Stimulated activated CD4-positive, alpha-beta T cell treated with anti-CD3 and anti-CD28 coated beads, Interleukin-15, amount 100 ng/mL, for 24 hours (primary cell): ENCODE results near the gene MYH11.
"Not testable (repeated sequence)": the region's sequence is repeated elsewhere in the genome, so short reads cannot be mapped to it uniquely, and the experiment has no call there.

Experiments
- DNase-seq: peaks from one replicate; pipeline ENCODE4 v3.0.0-alpha.2; 2020

Gene MYH11

GRCh38 chr16:15874745-15875314, 18.0 kb upstream of the MYH11 start:
- peak; percentile 12 for DNase-seq

DNA sequence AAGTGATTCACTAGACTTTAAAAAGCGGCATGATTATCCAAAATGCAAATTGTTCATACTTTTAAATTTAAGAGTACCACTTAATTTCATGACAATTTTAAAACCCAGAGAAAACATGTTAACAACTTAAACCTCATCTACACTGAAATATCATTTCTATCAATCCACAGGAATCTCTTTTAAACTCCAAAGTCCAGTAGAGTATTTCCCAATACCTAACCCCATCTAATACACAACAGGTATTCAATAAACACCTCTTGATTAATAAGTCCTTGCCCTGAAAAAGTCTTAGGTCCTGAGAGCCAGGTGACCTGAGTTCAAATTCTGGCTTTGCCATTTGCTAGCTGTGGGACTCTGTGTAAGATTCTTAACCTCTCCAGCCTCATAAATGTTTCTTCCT, 16.9 kb upstream of the MYH11 start:
- DNase-seq: no peak

DNA sequence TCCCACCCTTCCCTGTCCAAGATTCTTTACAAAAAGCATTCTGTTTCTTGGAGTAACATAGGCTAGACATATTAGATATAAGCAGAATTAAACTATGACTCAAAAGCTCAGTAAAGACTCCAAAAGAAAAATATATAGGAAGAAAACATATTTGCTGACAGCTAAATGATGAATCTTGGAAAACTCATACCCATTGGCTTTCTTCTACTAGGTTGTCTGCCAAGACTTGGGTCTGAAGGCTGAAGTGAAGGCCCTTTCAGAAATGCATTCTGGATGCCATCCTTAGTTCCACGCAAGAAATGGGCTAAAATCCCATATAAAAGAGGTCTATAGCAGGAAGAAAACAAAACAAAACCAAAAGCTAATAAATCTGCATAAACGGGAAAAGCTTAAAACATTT, 16.5 kb upstream of the MYH11 start:
- DNase-seq: no peak

GRCh38 chr16:15870011-15870410, 13.2 kb upstream of the MYH11 start:
- no peak for DNase-seq

DNA sequence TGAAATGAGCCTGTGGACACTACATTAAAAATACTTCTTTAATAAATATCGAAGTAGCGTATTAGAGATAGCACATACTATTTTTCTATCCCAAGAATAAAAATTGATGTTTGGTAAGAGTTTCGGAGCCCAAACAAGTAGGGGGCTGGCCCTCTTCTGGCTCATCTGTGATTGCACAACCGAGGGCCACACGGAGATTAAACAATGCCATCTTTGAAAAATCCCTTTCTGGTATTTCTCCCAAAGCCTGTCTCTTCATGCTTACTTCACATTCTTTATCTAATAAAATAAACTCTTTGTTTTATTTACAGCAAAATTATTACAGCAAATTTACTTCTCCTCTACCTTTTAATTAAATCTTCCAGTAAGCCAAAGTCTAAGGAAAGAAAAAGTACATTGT, 9.6 kb upstream of the MYH11 start:
- DNase-seq: no peak

- DNase-seq: no peak
Measured at GRCh38 chr16:15865742-15866141, 8.9 kb upstream of the MYH11 start.

DNA sequence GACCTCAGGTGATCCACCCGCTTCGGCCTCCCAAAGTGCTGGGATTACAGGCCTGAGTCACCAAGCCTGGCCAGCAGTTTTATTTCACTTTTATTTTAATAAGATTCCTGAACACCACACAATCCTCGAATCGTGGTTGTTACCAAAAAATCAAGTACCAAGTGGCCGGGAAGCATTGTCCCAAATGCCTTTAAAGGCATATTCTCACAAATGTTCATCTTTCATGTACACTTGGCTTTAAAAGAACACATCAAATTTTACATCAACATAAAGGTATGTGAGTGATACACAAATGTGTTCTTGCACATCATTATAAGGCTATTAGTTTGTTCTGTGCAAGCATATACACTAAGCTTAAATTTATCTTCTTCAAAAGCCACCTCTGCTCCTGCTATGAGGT, 8.1 kb upstream of the MYH11 start:
- DNase-seq: no peak

DNA sequence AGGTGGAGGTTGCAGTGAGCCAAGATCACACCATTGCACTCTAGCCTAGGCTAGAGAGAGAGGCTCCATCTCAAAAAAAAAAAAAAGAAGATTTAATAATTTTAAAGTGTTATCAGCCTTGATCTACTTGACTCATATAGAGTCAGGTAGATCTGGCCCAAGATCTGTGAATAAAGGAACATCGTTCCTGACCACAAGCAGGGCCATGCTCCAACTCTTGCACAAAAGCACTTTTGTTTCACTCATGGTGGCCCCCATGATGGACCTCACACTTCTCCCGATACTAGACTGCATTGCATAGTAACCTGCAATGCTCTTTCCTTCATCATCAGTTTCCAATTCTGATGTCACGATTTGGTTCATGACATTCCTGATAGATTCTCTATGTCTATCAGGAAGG, 5.2 kb upstream of the MYH11 start:
- no peak for DNase-seq

GRCh38 chr16:15858921-15859668, 2.3 kb upstream of the MYH11 start:
- DNase-seq: no peak

DNA sequence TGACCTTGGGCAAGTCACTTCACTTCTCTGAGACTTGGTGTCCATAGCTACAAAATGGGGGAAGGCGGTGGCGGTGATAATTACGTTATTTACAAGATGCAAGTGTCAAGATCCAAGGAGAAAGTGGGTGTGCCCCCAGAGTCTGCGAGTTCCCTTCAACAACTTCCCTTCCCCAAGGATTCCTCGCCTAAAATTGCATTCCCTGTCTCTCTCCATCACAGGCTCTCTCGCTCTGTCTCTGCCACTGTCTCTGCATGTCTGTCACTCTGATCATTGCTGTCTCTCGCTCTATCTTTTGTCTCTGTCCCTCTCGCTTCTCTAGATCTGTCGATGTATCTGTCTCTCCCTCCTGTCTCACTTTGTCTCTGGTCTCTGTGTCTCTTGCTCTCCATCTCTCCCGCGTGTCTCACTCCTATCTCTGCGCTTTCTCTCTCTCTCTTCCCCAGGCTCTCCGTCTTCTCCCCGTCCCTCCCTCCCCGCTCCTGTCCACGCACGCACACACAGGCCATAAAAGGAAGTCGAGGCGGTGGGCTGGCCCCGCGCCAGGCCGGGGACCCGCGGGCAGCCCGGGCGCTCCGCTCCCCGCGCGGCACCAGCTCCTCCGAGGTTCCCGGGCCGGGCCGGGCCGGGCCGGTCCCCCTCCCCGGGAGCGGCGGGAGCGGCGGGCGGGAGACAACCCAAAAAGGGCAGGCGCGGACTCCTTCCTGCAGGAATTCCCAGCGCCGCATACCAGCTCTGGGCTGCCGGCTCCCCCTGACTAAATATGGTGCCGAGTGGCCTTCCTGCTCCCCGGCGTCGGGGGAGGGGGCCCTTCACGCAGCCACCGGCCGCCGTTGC, 1.1 kb upstream of the MYH11 start:
- peak; percentile 5 for DNase-seq

- no peak for DNase-seq
Measured at GRCh38 chr16:15856182-15856581, 646 bp downstream of the MYH11 start.

DNA sequence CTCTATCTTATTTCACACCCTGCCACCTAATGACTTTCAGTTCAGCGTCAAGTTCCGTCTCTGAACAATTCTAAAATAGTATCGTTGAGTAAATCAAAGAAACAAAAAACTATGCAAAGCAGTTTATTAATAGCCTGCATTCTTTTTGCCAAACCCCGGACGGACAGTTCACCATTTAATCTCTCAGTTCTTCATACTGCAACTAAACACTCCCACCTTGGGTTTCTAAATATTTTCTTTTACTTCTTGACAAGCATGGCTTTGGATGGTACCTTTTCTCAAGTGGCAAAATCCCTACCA, 1.2 kb downstream of the MYH11 start:
- no peak for DNase-seq

DNA sequence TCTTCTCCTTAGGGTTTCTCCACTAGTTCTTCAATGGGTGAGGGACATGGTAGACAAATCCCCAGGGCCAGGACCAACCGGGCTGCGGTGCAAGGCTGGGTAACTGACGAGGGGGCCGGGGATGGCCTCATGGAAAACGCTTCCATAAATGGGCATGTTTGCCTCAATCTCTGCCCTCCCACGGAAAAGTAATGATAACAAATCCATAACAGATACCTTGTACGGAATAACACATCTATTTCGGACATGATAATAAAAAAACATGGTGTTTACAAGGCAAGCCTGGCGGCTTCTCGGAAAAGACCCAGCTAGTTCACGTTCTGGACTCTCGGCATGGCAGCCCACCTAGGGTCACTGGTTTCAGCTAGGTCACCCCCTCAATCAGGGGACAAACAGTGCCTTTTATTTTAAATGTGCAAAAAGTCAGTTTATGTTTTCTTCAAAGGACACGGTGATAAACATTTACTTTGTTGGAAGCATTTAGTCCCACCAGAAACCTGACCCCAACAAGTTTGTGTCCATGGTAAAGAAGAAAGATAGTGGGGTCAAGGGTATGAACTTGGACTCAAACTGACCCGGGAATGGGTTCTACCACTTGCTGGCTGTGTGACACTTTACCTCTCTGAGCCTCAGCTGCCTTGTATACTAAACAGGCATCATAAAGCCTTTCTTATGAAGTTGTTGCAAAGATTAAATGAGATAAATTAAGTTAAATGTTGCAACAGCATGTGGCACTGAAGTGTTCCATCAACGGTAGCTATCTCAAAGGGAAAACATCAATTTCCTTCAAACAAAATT, 1.7 kb downstream of the MYH11 start:
- DNase-seq: no peak

DNA sequence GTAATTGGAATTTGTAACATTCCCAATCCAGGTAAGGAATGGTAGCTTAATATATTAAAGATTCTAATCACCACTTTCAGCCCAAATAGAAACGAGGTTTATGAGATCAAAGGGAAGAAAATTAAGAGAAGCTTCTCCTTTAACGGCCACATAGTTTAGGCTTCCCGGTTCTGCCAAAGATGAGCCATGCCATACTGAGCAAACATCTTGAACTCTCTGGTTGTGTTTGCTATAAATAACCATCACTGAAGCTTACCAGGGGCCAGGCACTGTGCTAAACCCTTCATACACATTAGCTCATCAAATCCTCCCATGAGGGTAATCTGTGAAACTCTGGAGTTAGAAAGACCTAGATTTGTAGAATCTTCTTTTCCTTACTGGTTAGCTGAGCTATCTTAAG, 2.8 kb downstream of the MYH11 start:
- no peak for DNase-seq

DNA sequence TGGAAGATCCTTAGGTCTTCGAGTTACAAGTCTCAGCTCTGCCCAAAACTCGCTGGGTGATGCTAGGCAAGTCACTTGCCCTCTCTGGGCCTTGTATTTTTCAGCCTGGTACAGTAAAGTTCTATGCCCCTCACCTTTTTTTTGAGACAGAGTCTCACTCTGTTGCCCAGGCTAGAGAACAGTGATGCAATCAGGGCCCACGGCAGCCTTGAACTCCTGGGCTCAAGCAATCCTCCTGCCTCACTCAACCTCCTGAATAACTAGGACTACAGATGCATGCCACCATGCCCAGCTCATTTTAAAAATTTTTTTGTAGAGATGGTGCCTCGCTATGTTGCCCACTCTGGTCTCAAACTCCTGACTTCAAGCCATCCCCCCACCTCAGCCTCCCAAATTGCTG, 3.8 kb downstream of the MYH11 start:
- DNase-seq: no peak

DNA sequence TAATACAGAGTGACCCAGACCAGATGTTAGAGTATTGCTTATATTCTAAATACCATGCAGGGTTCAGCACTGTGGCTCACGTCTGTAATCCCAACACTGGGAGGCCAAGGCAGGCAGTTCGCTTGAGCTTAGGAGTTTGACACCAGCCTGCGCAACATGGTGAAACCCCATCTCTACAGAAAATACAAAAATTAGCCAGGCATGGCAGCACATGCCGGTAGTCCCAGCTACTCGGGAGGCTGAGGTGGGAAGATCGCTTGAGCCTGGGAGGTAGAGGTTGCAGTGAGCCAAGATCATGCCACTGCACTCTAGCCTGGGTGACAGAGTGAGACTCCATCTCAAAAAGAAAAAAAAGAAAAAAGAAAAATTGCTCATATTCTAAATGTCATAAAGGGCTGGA, 6.3 kb downstream of the MYH11 start:
- DNase-seq: not testable (repeated sequence)

DNA sequence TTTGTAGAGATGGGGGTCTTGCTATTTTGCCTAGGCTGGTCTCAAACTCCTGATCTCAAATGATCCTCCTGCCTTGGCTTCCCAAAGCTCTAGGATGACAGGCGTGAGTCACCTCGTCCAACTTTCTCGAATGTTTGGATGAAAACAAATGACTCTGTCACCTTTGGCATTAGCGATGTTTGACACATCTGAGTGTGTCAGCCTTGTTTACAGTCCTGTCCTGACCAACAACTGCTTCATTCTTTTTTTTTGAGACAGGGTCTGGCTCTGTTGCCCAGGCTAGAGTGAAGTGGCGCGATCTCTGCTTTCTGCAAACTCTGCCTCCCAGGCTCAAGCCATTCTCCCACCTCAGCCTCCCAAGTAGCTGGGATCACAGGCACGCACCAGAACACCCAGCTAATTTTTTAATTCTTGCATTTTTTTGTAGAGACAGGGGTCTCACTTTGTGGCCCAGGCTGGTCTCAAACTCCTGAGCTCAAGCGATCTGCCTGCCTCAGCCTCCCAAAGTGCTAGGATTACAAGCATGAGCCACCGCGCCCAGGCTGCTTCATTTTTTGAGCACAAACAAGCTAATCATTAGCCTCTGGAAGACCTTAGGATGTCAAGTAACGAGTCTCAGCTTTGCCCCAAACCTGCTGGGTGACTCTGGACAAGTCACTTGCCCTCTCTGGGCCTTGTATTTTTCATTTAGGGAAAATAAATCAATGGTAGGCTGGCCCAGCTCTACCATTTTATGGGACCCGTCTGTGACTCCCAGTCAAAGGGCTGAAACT, 7.4 kb downstream of the MYH11 start:
- DNase-seq: no peak

- DNase-seq: no peak
Measured at GRCh38 chr16:15847611-15848175, 9.1 kb downstream of the MYH11 start.

DNA sequence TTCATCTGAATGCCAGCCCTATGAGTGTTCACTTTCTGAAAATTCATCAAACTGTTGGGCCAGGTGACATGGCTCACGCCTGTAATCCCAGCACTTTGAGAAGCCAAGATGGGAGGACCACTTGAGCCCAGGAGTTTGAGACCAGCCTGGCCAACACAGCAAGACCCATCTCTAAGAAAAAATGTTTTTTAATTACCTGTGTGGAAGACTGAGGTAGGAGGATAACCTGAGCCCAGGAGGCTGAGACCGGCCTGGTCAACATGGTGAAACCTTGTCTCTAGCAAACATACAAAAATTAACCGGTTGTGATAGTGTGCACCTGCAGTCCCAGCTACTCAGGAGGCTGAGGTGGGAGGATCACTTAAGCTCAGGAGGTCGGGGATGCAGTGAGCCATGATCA, 10.3 kb downstream of the MYH11 start:
- no peak for DNase-seq

- no peak for DNase-seq
Measured at GRCh38 chr16:15843635-15844279, 13.1 kb downstream of the MYH11 start.

GRCh38 chr16:15839204-15839603, 17.6 kb downstream of the MYH11 start:
- DNase-seq: not testable (repeated sequence)

GRCh38 chr16:15837761-15838160, 19.1 kb downstream of the MYH11 start:
- no peak for DNase-seq
